Activated CD4-positive, alpha-beta T cell treated with anti-CD3 and anti-CD28 coated beads, Interleukin-2, amount 50 U/mL, for 48 hours (primary cell): ENCODE results near the gene OPRL1.
A peak's percentile ranks its signal among the peaks of the same experiment; 100 is the strongest.

Source experiments
- DNase-seq, 2 experiments: peaks; one replicate each; pipeline ENCODE4 v3.0.0-alpha.2; 2020

OPRL1 gene

DNA sequence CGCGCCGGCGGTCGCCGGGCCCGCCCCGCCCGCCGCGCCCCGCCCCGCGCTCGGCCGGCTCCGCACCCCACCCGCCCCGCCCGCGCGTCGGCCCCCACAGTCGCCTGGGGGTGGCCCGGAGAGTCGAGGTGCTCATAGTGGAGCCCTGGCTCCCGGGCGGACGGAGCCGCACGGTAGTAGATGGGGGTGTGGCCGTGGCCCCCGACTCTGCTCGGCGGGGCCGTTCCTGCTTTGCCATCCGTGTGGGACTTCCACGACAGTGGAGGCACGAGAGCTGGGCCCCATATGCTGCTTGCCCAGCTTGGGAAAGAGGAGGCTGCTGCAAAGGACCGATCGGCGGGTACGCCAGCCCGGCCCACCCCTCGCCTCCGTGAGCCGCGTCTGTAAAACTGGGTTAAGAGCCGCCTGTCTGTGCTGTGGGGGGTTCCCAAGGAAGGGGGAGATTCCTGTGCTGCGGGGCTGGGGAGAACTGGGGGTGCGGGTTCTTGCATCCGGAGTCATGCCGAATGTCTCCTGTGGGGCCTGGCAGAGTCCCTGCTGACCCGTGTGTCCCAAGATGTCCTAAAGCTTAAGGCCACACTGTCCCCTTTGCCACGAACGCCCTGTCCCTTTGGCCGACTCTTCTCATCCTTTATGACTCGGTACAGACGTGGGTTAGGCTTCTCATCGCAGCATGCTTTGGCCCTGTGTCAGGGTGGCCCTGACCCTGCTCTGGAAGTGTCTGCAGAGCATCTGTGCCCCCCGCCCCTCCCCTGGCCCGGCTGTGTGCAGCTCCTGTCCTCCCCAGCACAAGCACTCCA is at the start of gene OPRL1:
Gene OPRL1 (plus strand): TSS at position 70 of the 800 bp plus-strand sequence. CDS start 12,639 bp downstream, outside the sequence.
- no peak for DNase-seq

DNA sequence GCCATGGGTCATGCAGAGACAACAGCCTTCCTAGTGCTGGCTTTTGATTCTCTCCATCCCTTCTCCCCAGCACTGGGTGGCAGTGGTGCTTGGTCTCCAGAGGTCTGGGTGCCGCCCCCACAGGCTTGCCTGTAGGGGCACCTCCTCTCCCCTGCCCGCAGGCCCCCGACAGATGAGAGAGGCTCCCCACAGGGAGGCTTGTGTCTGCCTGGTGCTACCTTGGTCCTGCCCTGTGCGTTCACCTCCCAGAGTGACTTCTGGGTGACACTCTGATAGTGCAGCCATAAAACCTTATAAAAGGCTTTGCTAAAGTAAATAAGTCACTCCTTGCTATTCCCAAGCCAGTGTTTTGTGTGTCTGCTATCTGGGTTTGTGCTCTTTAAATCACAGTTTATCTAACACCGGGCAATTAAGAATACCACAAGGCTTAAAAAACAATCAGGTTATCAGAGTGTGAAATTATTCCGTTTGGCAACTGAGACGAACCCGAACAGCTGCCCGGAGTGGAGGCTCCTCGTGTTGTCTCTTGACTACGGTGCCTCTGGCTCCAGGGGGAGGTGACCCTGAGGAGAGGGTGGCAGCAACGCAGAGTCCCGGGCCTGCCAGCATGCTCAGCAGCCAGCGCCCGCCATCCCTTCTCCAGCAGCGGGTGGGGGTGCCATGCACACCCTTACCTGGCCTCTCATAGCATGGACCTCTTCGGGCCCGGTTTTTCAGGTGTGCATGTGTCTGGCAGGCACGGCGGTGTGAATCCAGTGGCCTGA is 49.3 kb upstream of the OPRL1 start:
- DNase-seq = no peak

DNA sequence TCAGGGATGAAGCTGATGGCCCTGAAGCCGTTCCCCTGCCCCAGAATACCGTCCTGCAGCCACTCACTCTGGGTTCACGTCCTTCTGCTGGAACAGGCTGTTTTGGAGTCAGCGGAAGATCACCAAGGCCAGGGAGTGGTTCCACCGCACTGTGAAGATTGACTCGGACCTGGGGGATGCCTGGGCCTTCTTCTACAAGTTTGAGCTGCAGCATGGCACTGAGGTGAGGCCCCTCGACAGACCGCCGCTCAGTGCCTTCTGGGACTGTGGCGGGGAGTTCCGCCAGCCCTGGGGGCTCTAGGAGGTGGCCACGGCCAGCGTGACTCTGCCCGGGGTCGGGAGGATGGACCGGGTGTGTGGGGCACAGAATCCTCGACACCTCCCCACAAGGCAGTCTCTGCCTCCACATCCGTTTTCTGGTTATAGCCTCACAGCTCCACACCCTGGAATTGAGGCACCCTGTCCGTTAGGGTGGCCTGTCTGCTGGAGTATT is 48.0 kb upstream of the OPRL1 start:
- DNase-seq = no peak

DNA sequence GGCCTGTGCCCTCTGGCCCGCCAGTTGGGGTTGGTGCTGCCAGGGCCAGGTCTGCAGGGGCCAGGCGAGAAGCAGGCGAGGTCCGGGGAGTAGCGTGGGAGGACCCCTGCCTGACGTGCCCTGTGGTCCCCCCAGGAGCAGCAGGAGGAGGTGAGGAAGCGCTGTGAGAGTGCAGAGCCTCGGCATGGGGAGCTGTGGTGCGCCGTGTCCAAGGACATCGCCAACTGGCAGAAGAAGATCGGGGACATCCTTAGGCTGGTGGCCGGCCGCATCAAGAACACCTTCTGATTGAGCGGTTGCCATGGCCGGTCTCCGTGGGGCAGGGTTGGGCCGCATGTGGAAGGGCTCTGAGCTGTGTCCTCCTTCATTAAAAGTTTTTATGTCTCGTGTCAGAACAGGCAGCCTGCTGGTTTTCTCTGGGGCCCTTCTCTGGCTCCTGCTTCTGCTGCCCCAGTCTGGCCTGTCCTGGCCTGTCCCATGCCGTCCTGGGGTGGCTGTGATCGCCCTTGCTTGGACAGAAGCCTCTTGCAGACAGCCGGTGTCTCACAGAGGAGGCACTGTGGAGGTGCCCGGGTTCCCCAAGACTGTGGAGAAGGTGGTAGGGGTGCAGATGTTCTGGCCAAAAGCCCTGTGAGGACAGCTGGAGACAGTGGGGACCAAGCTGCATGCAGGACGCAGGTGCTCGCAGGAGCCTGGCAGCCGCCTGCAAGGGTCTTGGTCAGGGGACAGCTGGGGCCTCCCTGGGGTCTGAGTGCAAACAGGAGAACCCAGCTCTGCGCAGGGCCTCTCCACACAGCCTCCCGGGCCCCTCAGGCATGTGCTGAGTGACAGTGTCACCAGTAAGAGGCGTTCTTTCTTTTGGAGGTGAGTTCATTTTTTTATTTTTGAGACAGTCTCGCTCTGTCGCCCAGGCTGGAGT is 46.9 kb upstream of the OPRL1 start:
- no peak for DNase-seq

DNA sequence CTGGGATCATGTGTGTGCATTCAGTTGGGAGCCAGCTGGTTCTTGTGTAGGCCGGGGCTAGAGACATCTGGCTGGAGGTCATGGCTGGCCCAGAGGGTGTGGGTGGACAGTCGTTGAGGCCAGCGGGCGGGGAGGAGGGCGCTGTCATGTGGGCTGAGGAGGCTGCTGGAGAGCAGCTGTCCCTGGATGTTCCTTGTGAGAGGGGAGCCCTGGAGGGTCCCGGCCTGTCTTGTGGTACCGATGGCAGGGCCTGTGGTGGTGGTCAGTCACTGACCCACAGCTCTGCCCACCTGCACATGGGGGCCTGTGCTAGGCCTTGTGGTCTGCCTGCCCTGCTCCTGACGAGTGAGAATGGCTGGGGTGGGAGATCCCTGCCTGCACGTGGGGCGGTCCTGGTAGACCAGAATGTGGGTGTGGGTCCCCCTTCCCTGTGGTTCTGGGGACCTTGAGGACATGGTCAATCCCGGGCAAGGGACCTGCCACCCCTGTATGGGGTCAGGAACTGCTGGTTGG is 45.8 kb upstream of the OPRL1 start:
- no peak for DNase-seq

DNA sequence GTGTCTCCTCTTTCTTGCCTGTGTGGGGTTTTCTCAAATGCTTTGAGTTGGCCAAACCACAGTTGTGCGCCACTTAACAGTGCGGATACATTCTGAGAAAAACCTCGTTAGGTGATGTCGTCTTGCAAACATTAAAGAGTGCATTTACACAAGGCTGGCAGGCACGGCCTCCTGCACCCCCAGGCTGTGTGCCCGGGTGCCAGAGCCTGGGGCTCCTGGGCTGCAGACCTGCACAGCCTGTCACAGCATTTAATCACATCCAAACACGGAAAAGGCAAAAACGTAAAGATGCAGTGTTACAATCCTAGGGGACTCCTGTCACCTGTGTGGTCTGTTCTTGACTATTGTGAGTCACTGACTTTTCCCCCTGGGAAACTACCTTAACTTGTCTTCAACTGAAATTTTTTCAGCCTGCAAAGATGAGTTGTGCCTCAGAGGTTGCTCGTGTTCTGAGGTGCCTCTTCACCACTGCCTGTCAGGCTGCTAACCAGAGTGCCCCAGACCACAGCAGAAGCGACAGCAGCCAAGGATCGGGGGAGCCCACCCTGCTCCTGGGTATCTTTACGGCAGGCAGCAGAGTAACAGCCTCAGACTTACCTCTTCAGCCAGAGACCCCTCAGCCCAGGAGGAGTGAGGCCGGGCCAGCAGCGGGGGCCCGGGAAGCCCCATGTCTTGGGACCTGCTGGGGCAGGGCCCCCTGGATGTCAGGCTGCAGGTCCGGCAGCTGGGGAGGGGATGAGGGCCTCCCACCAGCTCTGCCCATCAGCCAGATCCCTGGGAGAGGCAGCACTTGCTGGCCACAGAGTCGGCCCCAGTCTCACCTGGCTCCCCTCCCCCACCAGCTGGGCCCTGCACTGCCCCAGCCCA is 44.6 kb upstream of the OPRL1 start:
- DNase-seq = peak in 1 of 2 experiments; percentile 61

DNA sequence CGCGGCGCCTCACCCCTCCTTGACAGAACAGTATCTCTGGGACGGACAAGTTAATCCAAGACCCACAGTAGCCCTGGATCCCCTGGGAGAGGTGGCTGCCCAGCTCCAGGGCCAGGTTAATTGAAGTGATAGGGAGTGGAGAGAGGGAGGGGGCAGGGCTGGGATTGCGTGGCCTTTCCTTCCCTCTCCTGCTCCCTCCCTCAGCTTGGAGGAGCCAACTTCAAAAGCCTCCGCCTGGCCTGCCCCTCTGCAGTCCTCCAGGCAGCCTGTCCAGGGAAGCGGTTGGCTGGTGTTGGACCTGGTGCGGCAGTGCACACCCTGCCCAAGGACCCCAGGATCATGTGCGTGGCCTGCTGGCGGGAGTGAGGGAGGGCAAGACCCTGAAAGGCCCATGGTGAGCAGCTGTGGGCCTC is 43.9 kb upstream of the OPRL1 start, which contains the start of gene C20orf204:
Gene C20orf204 (plus strand): TSS at position 250 of the 413 bp plus-strand sequence. CDS start 142 bp downstream, at position 392.
- DNase-seq = no peak

DNA sequence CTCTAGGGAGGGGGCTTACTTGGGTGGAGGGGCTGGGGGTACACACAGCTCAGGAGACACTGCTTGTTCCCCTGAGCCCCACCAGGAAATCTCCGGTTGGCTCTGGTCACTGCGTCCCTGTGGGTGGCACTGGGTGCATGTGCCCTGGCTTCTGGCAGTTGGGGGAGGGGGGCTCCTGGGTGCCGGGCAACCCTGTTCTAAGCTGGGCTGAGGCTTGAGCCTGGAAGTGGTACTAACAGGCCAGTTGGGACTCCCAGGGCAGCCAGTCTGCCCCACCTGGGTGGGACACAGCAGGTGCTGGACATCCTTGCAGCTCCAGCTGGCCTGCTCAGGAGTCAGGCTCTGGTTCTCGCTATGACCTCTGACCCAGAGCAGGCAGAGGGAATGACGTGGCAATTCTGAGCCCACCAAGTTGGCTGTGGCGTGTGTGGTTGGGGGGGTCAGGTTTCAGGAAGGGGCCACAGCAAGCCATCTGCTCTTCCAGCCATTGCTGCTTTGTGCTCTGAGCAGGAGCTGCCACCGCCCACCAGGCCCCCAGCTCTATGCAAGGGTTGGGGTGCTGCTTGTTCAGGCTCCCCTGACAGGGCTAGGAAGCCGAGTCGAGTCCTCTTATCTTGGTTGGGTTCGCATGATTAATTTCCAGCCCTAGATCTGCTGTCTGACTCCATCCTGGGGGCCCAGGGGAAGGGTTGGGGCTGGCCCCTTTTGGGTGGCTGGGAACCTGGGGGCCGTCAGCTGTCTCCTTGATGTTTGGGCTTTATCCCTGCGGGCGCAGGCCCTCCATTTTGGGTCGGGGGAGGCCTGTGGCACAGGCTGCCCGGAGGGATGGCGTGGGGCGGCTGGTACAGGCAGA is 43.3 kb upstream of the OPRL1 start:
- DNase-seq = peak in 1 of 2 experiments; percentile 52

DNA sequence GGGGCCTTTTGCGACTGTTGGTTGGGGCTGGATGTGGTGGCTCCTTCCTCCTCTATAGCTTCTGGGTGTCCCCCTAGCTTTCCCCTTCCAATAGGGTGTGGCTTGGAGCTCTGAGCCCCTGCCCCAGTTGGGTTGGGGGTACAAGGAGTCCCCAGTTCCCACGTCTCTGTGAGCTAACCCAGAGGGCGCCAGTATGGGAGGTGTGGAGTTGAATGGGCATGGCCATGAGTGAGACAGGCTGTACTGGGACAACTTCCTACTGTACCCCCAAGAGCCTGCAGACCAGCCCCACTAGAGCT is 42.7 kb upstream of the OPRL1 start:
- DNase-seq = no peak

DNA sequence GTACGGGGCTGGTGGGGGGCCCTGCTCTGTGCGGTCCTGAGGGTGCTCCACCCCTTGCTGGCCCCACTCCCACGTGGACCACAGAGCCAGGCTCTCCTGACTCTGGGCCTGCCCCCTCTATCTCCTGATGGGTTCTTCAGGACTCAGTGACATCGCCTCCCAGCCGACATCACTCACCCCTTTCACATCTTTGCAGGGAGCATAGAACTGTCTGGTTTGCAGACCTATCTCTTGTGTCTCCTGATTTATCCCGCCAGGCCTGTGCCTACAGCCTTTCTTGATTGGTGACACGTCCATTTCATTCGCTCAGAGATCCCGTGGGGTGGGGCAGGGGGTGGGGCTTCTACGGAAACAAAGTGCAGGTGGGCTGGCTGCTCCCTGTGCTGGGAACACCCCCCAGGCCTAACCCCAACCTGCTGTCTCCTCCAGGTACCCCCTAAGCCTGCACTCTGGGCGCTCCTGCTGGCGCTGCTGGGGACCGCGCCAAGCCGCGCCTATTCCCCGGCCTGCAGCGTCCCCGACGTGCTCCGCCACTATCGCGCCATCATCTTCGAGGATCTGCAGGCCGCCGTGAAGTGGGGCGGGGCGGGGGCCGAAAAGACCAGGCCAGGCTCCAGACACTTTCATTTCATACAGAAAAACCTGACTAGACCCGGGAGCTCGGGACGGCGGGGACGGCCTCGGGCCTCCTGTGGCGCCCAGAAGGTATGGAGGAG is 42.2 kb upstream of the OPRL1 start:
- peak in 1 of 2 experiments; percentile 49 for DNase-seq

DNA sequence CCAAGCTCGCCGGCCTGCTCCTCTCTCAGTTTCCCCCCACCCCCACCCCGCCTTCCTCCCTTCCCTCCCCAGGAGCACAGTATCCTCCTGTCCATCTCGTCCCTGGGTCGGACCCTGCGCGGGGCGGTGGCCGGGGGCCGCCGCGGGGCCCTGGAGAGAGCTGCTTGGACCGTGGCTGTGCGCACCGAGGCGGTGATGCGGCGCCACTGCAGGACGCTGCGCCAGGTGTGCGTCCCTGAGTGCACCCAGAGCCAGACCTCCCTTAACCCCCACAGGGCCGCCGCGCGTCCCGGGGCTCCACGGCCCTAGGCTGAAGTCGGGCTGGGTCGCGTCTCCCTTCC is 41.7 kb upstream of the OPRL1 start:
- DNase-seq = no peak

DNA sequence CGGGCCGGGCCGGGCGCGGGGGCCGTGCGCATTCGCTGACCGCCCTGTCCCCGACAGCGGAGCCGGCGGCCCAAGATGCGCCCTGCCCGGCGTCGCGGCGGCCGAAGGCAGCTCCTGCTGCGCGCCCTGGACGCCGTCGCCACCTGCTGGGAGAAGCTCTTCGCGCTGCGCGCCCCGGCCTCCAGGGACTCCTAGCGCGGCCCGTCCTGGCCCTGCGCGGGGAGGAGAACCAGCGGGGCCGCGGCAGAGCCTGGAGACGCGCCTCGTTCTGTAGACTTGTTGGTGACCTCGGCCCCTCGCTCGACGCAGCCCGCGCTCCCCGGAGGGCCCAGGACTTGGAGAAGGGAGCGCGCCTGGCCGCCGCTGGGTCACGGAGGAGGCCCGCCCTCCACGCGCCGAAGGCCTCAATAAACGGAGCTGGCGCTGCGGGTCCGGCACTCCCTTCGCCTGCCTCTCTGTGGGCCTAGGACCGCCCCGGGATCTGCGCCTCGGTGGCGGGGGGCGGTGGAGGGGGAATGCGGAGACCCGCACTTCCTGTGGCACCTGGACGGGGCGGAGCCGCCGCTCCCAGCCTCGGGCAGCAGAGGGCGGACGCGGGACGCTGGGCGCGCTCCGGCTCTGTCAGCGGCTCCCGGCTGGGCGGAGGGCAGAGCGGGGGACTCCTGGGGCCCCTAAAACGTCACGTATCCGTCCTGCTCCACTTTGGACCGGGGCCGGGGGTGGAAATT is 41.2 kb upstream of the OPRL1 start:
- DNase-seq = peak; percentile 82 to 84

DNA sequence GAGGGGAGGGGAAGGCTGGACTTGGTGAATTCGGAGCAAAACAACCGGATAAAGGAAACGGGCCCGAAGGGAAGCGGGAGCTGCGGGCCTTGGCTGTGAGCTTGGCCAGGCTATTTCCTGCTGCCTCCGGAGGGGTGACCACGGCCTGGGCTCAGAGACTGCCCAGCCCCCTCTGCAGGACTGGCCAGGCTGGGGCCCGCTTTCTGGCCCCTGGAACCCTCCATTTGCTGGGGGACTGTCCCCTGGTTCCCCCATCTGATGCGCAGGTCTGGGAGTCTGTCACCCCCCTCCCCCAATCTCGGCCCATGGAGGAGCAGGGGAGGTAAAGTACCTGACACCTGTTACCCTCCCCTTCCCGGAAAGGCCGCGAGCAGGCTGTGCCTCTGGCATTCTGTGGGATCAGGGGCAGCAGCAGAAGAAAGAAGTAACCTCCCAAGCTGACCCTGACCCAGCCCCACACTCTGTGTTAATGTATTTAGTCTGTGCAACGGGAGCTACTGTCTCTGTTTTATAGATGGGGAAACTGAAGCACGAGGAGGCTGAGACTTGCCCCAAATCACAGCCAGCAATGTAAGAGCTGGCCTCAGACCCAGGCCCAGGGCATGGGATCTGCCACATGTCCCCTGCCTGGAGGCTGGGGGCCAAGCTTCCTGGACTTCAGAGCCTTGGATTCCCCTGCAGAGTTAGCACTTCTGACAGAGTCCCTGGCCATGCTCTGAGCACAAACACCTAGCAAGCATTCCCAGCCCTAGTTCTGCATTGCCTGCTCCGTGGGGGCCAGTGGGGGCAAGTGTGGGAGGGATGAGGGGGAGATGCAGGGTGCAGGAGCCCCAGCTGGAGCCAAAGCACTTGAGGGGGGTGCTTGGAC is 40.4 kb upstream of the OPRL1 start:
- no peak for DNase-seq

DNA sequence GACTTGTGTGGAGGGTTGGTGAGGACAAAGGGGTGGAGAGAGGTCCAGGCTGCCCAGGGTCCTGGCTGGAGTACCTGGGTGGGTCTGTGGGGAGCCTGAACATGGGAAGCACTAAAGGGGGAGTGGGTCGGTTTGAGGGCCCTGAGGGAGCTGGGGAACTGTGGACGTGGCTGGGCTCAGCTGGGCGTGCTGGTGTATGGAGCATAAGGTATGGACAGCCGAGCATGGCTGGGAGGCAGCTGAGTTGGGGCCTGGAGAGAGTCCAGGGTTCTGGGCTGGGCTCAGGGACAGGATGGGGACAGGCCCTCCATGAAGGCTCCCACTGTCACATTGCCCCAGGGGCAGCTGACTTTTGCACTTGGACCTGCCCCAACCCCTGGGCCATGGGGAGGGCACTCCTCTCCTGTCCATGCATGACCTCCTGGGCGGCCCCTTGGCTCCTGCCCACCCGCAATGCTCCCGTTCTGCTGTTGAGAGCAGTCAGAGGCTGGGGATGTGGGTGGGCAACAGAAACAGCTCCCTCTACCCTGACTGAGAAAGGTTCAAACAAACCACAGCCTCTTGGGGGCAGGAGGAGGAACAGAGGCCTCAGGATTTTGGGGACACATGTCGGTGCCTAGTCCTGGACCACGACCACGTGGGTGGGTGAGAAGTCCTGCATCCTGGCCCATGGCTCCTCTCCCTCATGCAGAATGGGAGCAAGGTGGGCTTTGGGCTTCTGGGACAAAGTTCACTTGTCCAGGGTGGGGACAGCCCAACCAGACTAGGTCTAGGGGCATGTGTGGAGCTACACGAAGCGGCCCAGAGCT is 39.4 kb upstream of the OPRL1 start:
- DNase-seq = no peak

DNA sequence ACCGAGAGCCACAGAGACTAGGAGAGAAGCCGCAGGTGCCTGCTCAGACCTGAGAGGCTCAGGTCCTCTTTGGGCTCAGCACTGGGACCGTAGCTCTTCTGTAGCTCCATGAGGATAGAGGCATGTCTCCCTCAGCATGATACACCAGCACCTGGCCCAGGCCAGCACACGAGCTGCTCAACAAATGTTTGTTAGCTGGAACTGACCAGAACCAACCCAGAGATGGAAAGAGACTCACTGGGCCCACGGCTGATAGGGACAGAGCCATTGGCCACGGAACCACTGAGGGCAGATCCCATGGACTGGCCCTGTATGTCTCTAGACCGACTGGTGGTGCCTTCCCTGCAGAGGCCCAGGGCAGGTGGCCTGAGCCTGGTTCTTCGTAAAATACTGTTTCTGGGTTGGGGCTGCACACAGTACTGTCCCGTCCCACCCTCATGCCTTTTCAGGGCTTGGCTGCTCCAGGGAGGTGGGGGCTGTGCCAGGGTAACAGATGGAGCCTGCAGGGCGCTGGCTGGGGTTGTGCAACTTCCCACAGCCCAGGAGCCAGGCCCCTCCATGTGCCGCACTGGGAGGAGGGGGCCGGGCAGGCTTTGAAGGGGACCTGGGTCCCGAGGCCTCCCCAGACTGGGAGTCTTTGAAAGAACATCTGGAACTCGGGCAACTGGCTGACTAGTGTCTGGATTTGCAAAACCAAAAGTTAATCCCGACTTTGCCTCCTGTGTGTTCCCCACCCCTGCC is 38.7 kb upstream of the OPRL1 start:
- DNase-seq = no peak

DNA sequence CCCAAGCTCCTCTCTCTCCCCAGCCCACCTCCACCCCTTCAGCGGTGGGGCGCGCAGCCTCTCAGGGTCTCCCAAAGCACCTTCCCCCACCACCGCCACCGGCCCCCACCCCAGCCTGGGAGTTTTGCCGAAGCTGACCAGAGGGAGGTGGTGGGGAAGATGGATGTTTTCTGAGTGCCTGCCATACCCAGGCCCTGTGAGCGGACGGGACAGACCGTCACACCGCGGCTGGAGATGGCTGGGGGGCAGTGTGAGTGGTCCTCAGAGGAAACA is 38.2 kb upstream of the OPRL1 start:
- peak in 1 of 2 experiments; percentile 22 for DNase-seq
